HG02623 (cell line): ENCODE results near the gene LPIN2.
"Not testable (repeated sequence)": the region's sequence is repeated elsewhere in the genome, so short reads cannot be mapped to it uniquely, and the experiment has no call there.

Experiments used
- ATAC-seq: cut with Tn5 transposase; IDR thresholded peaks from one replicate; pipeline ENCODE4 v1.9.1; 2021; ENCODE audit warnings: moderate library complexity; ENCODE audit not compliant: unreplicated experiment

Gene LPIN2

GRCh38 chr18:3013024-3013804, at the start of gene LPIN2:
LPIN2 (minus strand) TSS chr18:3013144; CDS start chr18:2960840, 52,304 bp downstream.
- peak; percentile 90 for ATAC-seq

- ATAC-seq, result no peak
These were observed 48.8 kb upstream of the LPIN2 start for GRCh38 chr18:3061581-3062312.

- ATAC-seq, result no peak
These were observed 48.0 kb upstream of the LPIN2 start for GRCh38 chr18:3060667-3061580.

- no peak for ATAC-seq
These were observed 46.3 kb upstream of the LPIN2 start for GRCh38 chr18:3059272-3059671.

- ATAC-seq, result no peak
These were observed 45.6 kb upstream of the LPIN2 start for GRCh38 chr18:3058328-3059191.

- no peak for ATAC-seq
These were observed 44.6 kb upstream of the LPIN2 start for GRCh38 chr18:3057526-3057925.

- no peak for ATAC-seq
These were observed 43.4 kb upstream of the LPIN2 start for GRCh38 chr18:3056311-3056710.

GRCh38 chr18:3055816-3056215, 42.9 kb upstream of the LPIN2 start:
- ATAC-seq, result no peak

- ATAC-seq, result no peak
These were observed 42.3 kb upstream of the LPIN2 start for GRCh38 chr18:3055186-3055728.

- no peak for ATAC-seq
These were observed 41.8 kb upstream of the LPIN2 start for GRCh38 chr18:3054780-3055179.

- ATAC-seq, result no peak
These were observed 41.3 kb upstream of the LPIN2 start for GRCh38 chr18:3054214-3054613.

- no peak for ATAC-seq
These were observed 40.1 kb upstream of the LPIN2 start for GRCh38 chr18:3053081-3053480.

GRCh38 chr18:3052411-3052758, 39.4 kb upstream of the LPIN2 start:
- ATAC-seq, result no peak

- no peak for ATAC-seq
These were observed 38.9 kb upstream of the LPIN2 start for GRCh38 chr18:3051718-3052410.

- not testable (repeated sequence) for ATAC-seq
These were observed 37.0 kb upstream of the LPIN2 start for GRCh38 chr18:3049897-3050454.

GRCh38 chr18:3048820-3049349, 35.9 kb upstream of the LPIN2 start:
- ATAC-seq, result no peak

GRCh38 chr18:3048121-3048520, 35.2 kb upstream of the LPIN2 start:
- ATAC-seq, result no peak

- ATAC-seq, result no peak
These were observed 33.4 kb upstream of the LPIN2 start for GRCh38 chr18:3046216-3046808.
